Activated CD4-positive, alpha-beta T cell treated with anti-CD3 and anti-CD28 coated beads, Interleukin-2, amount 50 U/mL, for 16 hours (primary cell): Measurements from ENCODE around the gene PLD4.
"Not testable (repeated sequence)": the region's sequence is repeated elsewhere in the genome, so short reads cannot be mapped to it uniquely, and the experiment has no call there.

ENCODE experiments used
- DNase-seq: peaks from one replicate; pipeline ENCODE4 v3.0.0-alpha.2; 2020

PLD4 gene

GRCh38 chr14:104942586-104942985 lies 17.9 kb downstream of the PLD4 start:
- no peak for DNase-seq

- DNase-seq = not testable (repeated sequence)
Measured at GRCh38 chr14:104943216-104944015, 18.7 kb downstream of the PLD4 start.

DNA sequence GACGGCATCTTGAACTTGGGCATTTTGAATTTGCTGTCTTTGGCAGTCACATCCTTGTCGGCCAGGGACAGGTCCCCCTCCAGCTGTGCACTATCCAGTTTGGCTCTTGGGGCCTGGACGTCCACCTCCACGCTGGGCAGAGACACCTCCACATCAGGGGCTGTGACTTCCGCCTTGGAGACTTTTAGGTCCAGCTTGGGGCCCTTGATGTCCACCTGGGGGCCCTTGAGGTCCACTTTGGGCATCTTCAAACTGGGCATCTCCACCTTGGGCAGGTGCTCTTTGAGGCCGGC lies 19.3 kb downstream of the PLD4 start:
- not testable (repeated sequence) for DNase-seq

- DNase-seq = not testable (repeated sequence)
Measured at GRCh38 chr14:104944436-104945205, 19.9 kb downstream of the PLD4 start.

DNA sequence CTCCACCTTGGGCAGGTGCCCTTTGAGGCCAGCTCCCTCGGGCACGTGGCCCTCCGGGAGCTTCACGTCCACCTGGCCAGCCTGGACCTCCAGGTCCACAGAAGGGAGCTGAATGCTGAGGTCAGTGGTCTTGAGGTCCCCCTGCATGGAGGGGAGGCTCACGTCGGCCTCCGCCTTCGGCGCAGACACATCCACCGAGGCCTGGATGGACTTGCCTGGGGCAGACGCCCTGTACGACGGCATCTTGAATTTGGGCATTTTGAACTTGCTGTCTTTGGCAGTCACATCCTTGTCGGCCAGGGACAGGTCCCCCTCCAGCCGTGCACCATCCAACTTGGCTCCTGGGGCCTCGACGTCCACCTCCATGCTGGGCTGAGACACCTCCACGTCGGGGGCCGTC lies 20.6 kb downstream of the PLD4 start:
- DNase-seq = not testable (repeated sequence)

DNA sequence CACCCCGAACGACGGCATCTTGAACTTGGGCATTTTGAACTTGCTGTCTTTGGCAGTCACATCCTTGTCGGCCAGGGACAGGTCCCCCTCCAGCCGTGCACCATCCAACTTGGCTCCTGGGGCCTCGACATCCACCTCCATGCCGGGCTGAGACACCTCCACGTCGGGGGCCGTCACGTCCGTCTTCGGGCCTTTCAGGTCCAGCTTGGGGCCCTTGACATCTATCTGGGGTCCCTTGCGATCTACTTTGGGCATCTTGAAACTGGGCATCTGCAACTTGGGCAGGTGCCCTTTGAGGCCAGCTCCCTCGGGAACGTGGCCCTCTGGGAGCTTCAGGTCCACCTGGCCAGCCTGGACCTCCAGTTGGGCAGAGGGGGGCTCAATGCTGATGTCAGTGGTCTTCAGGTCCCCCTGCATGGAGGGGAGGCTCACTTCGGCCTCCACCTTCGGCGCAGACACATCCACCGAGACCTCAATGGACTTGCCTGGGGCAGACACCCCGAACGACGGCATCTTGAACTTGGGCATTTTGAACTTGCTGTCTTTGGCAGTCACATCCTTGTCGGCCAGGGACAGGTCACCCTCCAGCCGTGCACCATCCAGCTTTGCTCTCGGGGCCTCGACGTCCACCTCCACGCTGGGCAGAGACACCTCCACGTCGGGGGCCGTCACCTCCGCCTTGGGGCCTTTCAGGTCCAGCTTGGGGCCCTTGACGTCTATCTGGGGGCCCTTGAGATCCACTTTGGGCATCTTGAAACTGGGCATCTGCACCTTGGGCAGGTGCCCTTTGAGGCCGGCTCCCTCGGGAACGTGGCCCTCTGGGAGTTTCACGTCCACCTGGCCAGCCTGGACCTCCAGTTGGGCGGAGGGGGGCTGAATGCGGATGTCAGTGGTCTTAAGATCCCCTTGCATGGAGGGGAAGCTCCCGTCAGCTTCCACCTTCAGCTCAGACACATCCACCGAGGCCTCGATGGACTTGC lies 21.6 kb downstream of the PLD4 start:
- DNase-seq = not testable (repeated sequence)

- DNase-seq = not testable (repeated sequence)
Measured at GRCh38 chr14:104947201-104947600, 22.5 kb downstream of the PLD4 start.

DNA sequence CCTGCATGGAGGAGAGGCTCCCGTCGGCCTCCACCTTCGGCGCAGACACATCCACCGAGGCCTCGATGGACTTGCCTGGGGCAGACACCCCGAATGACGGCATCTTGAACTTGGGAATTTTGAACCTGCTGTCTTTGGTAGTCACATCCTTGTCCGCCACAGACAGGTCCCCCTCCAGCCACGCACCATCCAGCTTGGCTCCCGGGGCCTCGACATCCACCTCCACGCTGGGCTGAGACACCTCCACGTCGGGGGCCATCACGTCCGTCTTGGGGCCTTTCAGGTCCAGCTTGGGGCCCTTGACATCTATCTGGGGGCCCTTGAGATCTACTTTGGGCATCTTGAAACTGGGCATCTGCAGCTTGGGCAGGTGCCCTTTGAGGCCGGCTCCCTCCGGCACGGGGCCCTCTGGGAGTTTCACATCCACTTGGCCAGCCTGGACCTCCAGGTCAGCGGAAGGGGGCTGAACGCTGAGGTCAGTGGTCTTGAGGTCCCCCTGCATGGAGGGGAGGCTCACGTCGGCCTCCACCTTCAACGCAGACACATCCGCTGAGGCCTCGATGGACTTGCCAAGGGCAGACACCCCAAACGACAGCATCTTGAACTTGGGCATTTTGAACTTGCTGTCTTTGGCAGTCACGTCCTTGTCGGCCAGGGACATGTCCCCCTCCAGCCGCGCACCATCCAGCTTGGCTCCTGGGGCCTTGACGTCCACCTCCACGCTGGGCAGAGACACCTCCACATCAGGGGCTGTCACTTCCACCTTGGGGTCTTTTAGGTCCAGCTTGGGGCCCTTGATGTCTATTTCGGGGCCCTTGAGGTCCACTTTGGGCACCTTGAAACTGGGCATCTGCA lies 23.4 kb downstream of the PLD4 start:
- not testable (repeated sequence) for DNase-seq

DNA sequence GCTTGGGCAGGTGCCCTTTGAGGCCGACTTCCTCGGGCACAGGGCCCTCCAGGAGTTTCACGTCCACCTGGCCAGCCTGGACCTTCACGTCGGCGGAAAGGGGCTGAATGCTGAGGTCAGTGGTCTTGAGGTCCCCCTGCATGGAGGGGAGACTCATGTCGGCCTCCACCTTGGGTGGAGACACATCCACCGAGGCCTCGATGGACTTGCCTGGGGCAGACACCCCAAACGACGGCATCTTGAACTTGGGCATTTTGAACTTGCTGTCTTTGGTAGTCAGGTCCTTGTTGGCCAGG lies 24.0 kb downstream of the PLD4 start:
- DNase-seq = no peak

DNA sequence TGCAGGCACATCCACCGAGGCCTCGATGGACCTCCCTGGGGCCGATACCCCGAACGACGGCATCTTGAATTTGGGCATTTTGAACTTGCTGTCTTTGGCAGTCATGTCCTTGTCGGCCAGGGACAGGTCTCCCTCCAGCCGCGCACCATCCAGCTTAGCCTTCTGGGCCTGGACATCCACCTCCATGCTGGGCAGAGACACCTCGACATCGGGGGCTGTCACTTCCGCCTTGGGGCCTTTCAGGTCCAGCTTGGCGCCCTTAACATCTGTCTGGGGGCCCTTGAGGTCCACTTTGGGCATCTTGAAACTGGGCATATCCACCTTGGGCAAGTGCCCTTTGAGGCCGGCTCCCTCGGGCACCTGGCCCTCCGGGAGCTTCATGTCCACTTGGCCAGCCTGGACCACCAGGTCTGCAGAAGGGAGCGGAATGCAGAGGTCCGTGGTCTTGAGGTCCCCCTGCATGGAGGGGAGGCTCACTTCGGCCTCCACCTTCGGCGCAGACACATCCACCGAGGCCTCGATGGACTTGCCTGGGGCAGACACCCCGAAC lies 24.8 kb downstream of the PLD4 start:
- not testable (repeated sequence) for DNase-seq

- no peak for DNase-seq
Measured at GRCh38 chr14:104950021-104950420, 25.3 kb downstream of the PLD4 start.

DNA sequence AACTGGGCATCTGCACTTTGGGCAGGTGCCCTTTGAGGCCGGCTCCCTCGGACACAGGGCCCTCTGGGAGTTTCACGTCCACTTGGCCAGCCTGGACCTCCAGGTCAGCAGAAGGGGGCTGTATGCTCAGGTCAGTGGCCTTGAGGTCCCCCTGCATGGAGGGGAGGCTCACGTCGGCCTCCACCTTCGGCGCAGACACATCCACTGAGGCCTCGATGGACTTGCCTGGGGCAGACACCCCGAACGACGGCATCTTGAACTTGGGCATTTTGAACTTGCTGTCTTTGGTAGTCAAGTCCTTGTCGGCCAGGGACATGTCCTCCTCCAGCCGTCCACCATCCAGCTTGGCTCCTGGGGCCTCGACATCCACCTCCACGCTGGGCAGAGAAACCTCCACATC lies 26.0 kb downstream of the PLD4 start:
- not testable (repeated sequence) for DNase-seq

DNA sequence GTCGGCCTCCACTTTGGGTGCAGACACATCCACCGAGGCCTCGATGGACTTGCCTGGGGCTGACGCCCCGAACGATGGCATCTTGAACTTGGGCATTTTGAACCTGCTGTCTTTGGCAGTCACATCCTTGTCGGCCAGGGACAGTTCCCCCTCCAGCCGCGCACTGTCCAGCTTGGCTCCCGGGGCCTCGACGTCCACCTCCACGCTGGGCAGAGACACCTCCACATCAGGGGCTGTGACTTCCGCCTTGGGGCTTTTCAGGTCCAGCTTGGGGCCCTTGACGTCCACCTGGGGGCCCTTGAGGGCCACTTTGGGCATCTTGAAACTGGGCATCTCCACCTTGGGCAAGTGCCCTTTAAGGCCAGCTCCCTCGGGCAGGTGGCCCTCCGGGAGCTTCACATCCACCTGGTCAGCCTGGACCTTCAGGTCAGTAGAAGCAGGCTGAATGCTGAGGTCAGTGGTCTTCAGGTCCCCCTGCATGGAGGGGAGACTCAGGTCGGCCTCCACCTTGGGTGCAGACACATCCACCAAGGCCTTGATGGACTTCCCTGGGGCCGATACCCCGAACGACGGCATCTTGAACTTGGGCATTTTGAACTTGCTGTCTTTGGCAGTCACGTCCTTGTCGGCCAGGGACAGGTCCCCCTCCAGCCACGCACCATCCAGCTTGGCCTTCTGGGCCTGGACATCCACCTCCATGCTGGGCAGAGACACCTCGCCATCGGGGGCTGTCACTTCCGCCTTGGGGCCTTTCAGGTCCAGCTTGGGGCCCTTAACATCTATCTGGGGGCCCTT lies 27.4 kb downstream of the PLD4 start:
- not testable (repeated sequence) for DNase-seq

DNA sequence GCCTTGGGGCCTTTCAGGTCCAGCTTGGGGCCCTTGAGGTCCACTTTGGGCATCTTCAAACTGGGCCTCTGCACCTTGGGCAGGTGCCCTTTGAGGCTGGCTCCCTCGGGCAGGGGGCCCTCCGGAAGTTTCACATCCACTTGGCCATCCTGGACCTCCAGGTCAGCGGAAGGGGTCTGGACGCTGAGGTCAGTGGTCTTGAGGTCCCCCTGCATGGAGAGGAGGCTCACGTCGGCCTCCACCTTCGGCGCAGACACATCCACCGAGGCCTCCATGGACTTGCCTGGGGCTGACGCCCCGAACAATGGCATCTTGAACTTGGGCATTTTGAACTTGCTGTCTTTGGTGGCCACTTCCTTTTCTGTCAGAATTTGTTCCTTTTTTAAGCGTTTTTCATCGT lies 28.4 kb downstream of the PLD4 start:
- DNase-seq = no peak

- no peak for DNase-seq
Measured at GRCh38 chr14:104953896-104954656, 29.4 kb downstream of the PLD4 start.

DNA sequence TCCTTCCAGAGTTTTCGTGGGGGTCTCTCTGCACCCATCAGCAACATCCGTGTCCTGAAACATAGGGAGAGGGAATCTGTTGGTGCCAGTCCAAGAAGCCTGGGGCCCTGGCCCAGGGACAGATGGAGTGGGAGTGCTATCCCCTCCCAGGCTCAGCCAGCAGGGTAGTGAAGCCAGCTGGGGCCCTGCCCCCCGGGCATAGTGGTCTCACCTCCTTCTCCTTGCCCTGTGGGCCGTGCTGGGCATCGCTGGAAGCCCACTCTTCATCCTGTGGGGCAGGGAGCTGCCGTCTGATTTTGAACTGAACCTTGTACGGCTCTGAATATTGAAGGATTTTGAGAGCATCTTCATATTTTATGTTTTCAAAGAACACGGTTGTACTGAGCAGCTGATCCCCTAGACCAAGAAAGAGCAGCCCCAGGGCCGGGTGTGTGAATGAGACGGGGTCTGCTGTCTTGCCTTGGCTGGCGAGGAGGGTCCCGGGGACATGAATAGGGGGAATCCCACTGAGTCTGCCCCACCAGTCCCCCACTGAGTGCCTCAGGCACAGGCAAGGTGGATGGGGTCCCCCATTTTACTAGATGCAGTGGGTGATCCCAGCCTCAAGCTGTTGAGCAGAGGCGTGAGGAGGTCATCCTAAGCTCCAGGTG lies 30.2 kb downstream of the PLD4 start:
- no peak for DNase-seq

GRCh38 chr14:104955396-104955770 lies 30.7 kb downstream of the PLD4 start:
- no peak for DNase-seq

GRCh38 chr14:104956290-104956890 lies 31.7 kb downstream of the PLD4 start:
- no peak for DNase-seq
